Neuronal stem cell (in vitro differentiated cells): Measurements from ENCODE around the gene BBIP1.

Experiments used
- DNase-seq: peaks from one replicate; pipeline ENCODE4 v3.0.0-alpha.2; 2013; ENCODE audit warnings: low spot score
- H2AFZ ChIP-seq: one replicate; pipeline ENCODE4 v1.6.1; 2013; ENCODE audit warnings: mild to moderate bottlenecking, low read length, inconsistent platforms
- H2AK5ac ChIP-seq: 2 replicates; pipeline ENCODE4 v1.6.1; 2013; ENCODE audit warnings: low read depth, mild to moderate bottlenecking, inconsistent platforms, low read length, moderate library complexity, mixed read lengths
- H2BK120ac ChIP-seq: 2 replicates; pipeline ENCODE4 v1.6.1; 2013; ENCODE audit warnings: low read depth, mild to moderate bottlenecking, inconsistent platforms, low read length, moderate library complexity, mixed read lengths
- H2BK12ac ChIP-seq: one replicate; pipeline ENCODE4 v1.6.1; 2013; ENCODE audit warnings: low read length, inconsistent platforms
- H2BK15ac ChIP-seq: 2 replicates; pipeline ENCODE4 v1.6.1; 2013; ENCODE audit warnings: mild to moderate bottlenecking, low read length, inconsistent platforms, mixed read lengths
- H2BK5ac ChIP-seq: one replicate; pipeline ENCODE4 v1.6.1; 2013; ENCODE audit warnings: inconsistent platforms, mild to moderate bottlenecking, low read length, moderate library complexity
- H3K14ac ChIP-seq: one replicate; pipeline ENCODE4 v1.6.1; 2013; ENCODE audit warnings: low read length, inconsistent platforms
- H3K18ac ChIP-seq: 2 replicates; pipeline ENCODE4 v1.6.1; 2013; ENCODE audit warnings: low read length, inconsistent platforms
- H3K23ac ChIP-seq: 2 replicates; pipeline ENCODE4 v1.6.1; 2013; ENCODE audit warnings: low read depth, mild to moderate bottlenecking, mixed read lengths, low read length, inconsistent platforms; ENCODE audit not compliant: poor library complexity
- H3K27ac ChIP-seq: replicated peaks from 3 replicates; pipeline ENCODE4 v1.5.1; 2013; ENCODE audit warnings: low read length, inconsistent platforms
- H3K27me3 ChIP-seq, 3 experiments: 2 replicates each; pipeline ENCODE4 v1.6.1; 2013; ENCODE audit warnings: low read length in 3 of 3, mild to moderate bottlenecking in 2 of 3, inconsistent platforms in 1 of 3, low read depth in 1 of 3, mixed read lengths in 1 of 3, moderate library complexity in 1 of 3; ENCODE audit not compliant: control insufficient read depth in 3 of 3, insufficient read depth in 3 of 3
- H3K36me3 ChIP-seq, 2 donors: replicated peaks in 1 of 2; 2 replicates each; pipeline ENCODE4 v1.6.1; 2013; ENCODE audit warnings: low read length in 2 of 2; ENCODE audit not compliant: control insufficient read depth in 2 of 2, insufficient read depth in 2 of 2
- H3K4ac ChIP-seq: 2 replicates; pipeline ENCODE4 v1.6.1; 2013; ENCODE audit warnings: inconsistent platforms, mild to moderate bottlenecking, low read length, moderate library complexity
- H3K4me1 ChIP-seq, 2 donors: 1 replicate in 1 of 2; 2 replicates in 1 of 2; pipeline ENCODE4 v1.6.1; 2013; ENCODE audit warnings: low read length in 2 of 2, low read depth in 1 of 2; ENCODE audit not compliant: control insufficient read depth in 2 of 2, insufficient read depth in 1 of 2
- H3K4me2 ChIP-seq: one replicate; pipeline ENCODE4 v1.6.1; 2013; ENCODE audit warnings: mild to moderate bottlenecking, low read length, inconsistent platforms; ENCODE audit not compliant: insufficient read depth, poor library complexity, severe bottlenecking
- H3K4me3 ChIP-seq, 2 donors: 2 replicates each; pipeline ENCODE4 v1.5.1; 2013; ENCODE audit warnings: low read length in 2 of 2, mild to moderate bottlenecking in 2 of 2, inconsistent platforms in 1 of 2, moderate library complexity in 1 of 2
- H3K79me1 ChIP-seq: one replicate; pipeline ENCODE4 v1.6.1; 2013; ENCODE audit warnings: low read depth, mild to moderate bottlenecking, inconsistent platforms, low read length, moderate library complexity
- H3K9ac ChIP-seq: one replicate; pipeline ENCODE4 v1.6.1; 2013; ENCODE audit warnings: mild to moderate bottlenecking, low read depth, low read length, inconsistent platforms; ENCODE audit not compliant: poor library complexity
- H3K9me3 ChIP-seq, 2 donors: replicated peaks in 1 of 2; 2 replicates each; pipeline versions ENCODE3 to v1.6.1; 2013; ENCODE audit warnings: low read length in 2 of 2, mild to moderate bottlenecking in 2 of 2, inconsistent platforms in 1 of 2, low read depth in 1 of 2, mixed read lengths in 1 of 2, moderate library complexity in 1 of 2; ENCODE audit not compliant: control insufficient read depth in 2 of 2, insufficient read depth in 1 of 2
- H4K8ac ChIP-seq: one replicate; pipeline ENCODE4 v1.6.1; 2013; ENCODE audit warnings: low read depth, mild to moderate bottlenecking, inconsistent platforms, low read length, moderate library complexity
- H4K91ac ChIP-seq: one replicate; pipeline ENCODE4 v1.6.1; 2013; ENCODE audit warnings: low read length, low read depth, mild to moderate bottlenecking, inconsistent platforms; ENCODE audit not compliant: poor library complexity
- WGBS, 2 donors: extraction: QIAGEN DNeasy Blood & Tissue Kit; methylation state at CpG; one replicate each; pipeline ENCODE4 v1.1.7; 2013; ENCODE audit warnings: missing lambda C conversion rate in 2 of 2, mixed read lengths in 1 of 2; ENCODE audit not compliant: insufficient read length in 2 of 2, insufficient replicate concordance in 1 of 2; ENCODE audit errors: extremely low coverage in 2 of 2; 5-methylcytosine and 5-hydroxymethylcytosine counted together

BBIP1 gene

DNA sequence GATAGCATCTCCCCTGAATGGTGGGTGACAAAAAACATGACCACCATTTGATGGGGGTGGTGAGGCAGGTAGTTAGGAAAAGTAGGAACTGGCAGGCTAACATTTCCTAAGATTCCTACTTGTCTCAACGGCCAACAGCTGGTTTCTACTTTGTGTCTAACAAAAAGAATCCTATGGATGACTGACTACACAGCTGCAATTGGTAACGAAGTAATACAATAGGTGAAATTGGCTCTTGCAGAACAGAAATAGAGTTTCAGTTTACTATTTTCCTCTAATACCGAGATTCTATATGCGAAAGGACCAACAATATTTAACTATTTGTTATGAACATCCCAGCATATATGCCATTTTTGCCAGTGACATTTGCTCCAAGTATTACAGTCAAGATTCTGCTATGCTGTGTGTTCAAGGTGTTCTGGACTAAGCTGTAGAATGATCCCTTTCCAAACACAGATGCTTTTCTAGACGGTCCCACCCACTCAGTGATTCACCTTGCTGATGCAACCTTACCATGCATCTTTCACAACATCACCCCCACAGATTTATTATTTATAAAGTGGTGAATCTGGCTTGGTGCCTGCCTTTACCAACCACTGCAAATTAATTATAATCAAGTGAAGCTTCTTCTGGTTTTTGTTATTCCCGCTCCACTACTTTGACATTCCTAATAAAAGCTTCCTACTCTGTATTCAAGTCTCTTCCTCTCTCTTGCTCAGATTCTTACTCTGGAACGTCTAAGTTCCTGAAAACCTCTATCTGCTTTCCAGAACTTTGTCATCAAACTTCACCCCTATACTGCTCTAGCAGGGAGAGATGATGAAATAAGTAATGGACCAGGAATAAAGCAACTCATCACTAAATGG lies 16.8 kb downstream of the BBIP1 start:
- no peak overlapping the region for H3K4me2 ChIP-seq
- H3K9ac ChIP-seq: no peak overlapping the region
- peaks cover 4 to 68% of the 10 kb centered on the region in 2 donors for H3K36me3 ChIP-seq
- H3K4me1 ChIP-seq: peaks cover 0 to 1% of the 10 kb centered on the region in 2 donors
- WGBS, 2 donors: no CpG with 5 or more reads among the region's 7 CpGs
- no peak overlapping the region for H4K91ac ChIP-seq
- no peak overlapping the region for H2BK120ac ChIP-seq
- no peak overlapping the region for H3K14ac ChIP-seq
- H2AK5ac ChIP-seq: no peak overlapping the region
- no peak overlapping the region for H3K18ac ChIP-seq
- DNase-seq: no peak
- H2AFZ ChIP-seq: no peak overlapping the region
- no peak overlapping the region for H2BK12ac ChIP-seq
- H3K4ac ChIP-seq: no peak overlapping the region
- no peak overlapping the region for H4K8ac ChIP-seq
- no peak overlapping the region for H2BK5ac ChIP-seq
- no peak overlapping the region for H2BK15ac ChIP-seq
- H3K27ac ChIP-seq: no peak overlapping the region
- H3K27me3 ChIP-seq: no peaks in the 10 kb centered on the region
- H3K9me3 ChIP-seq: no peaks in the 10 kb centered on the region
- no peak overlapping the region for H3K4me3 ChIP-seq
- no peaks in the 10 kb centered on the region for H3K79me1 ChIP-seq
- no peak overlapping the region for H3K23ac ChIP-seq

DNA sequence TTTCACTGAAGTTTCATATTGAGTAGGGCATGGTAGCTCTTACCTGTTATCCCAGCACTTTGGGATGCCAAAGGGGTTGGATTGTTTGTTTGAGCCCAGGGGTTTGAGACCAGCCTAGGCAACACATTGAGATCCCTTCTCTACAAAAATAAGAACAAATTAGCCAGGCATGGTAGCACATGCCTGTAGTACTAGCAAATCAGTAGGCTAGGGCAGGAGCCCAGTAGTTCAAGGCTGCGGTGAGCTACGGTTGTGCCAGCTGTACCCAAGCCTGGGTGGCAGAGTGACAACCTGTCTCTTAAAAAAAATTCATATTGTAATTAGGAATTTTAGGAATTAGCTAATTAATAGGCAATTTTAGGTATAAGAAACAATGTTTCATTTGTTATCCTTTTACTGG lies 18.0 kb downstream of the BBIP1 start:
- no peaks in the 10 kb centered on the region for H3K9me3 ChIP-seq
- no peak overlapping the region for H3K4me2 ChIP-seq
- H3K14ac ChIP-seq: no peak overlapping the region
- no peak overlapping the region for H3K4me3 ChIP-seq
- DNase-seq: no peak
- H3K27ac ChIP-seq: no peak overlapping the region
- no peaks in the 10 kb centered on the region for H3K79me1 ChIP-seq
- H3K36me3 ChIP-seq: peaks cover 6 to 80% of the 10 kb centered on the region in 2 donors
- no peak overlapping the region for H2AFZ ChIP-seq
- no peak overlapping the region for H3K23ac ChIP-seq
- no peak overlapping the region for H2BK15ac ChIP-seq
- H3K27me3 ChIP-seq: no peaks in the 10 kb centered on the region
- no peak overlapping the region for H4K8ac ChIP-seq
- H3K18ac ChIP-seq: no peak overlapping the region
- H3K4ac ChIP-seq: no peak overlapping the region
- no peak overlapping the region for H2BK12ac ChIP-seq
- peaks cover 0 to 1% of the 10 kb centered on the region in 2 donors for H3K4me1 ChIP-seq
- H2AK5ac ChIP-seq: no peak overlapping the region
- H4K91ac ChIP-seq: no peak overlapping the region
- no peak overlapping the region for H2BK5ac ChIP-seq
- H2BK120ac ChIP-seq: no peak overlapping the region
- no peak overlapping the region for H3K9ac ChIP-seq
- no CpG with 5 or more reads among the region's 2 CpGs for WGBS, 2 donors

GRCh38 chr10:110898391-110898790 lies 20.6 kb downstream of the BBIP1 start:
- no peak overlapping the region for H3K14ac ChIP-seq
- no peak overlapping the region for H2AK5ac ChIP-seq
- H3K9ac ChIP-seq: no peak overlapping the region
- no peaks in the 10 kb centered on the region for H3K79me1 ChIP-seq
- no peaks in the 10 kb centered on the region for H3K9me3 ChIP-seq
- H3K4me1 ChIP-seq: peaks cover 0 to 1% of the 10 kb centered on the region in 2 donors
- no peak overlapping the region for H3K4ac ChIP-seq
- DNase-seq: no peak
- no peak overlapping the region for H4K91ac ChIP-seq
- H2AFZ ChIP-seq: no peak overlapping the region
- no peak overlapping the region for H3K27ac ChIP-seq
- no peak overlapping the region for H4K8ac ChIP-seq
- no peak overlapping the region for H2BK15ac ChIP-seq
- H3K4me2 ChIP-seq: no peak overlapping the region
- no peak overlapping the region for H3K23ac ChIP-seq
- no peaks in the 10 kb centered on the region for H3K27me3 ChIP-seq
- H3K36me3 ChIP-seq: peaks cover 9 to 95% of the 10 kb centered on the region in 2 donors
- no peak overlapping the region for H3K4me3 ChIP-seq
- no peak overlapping the region for H3K18ac ChIP-seq
- no peak overlapping the region for H2BK5ac ChIP-seq
- H2BK12ac ChIP-seq: no peak overlapping the region
- H2BK120ac ChIP-seq: no peak overlapping the region

GRCh38 chr10:110897184-110897583 lies 21.8 kb downstream of the BBIP1 start:
- Histone ChIP-seq H3K18ac (no peak overlapping the region), H2BK120ac (no peak overlapping the region), H2BK5ac (no peak overlapping the region), H3K79me1 (no peaks in the 10 kb centered on the region), H3K9me3 (no peaks in the 10 kb centered on the region), H3K36me3 (peaks cover 11 to 99% of the 10 kb centered on the region in 2 donors), H2AFZ (no peak overlapping the region), H3K27me3 (no peaks in the 10 kb centered on the region), H3K14ac (no peak overlapping the region), H3K27ac (no peak overlapping the region), H3K9ac (no peak overlapping the region), H3K4me3 (no peak overlapping the region), H2BK15ac (no peak overlapping the region), H3K4me2 (no peak overlapping the region), H3K4me1 (peaks cover 0 to 1% of the 10 kb centered on the region in 2 donors), H3K23ac (no peak overlapping the region), H2BK12ac (no peak overlapping the region), H3K4ac (no peak overlapping the region), H4K91ac (no peak overlapping the region), H2AK5ac (no peak overlapping the region), H4K8ac (no peak overlapping the region)
- no peak for DNase-seq
- WGBS, 2 donors: no CpG with 5 or more reads among the region's 1 CpG
